ENCODE measurements around the gene CLIC4.

Gene CLIC4

GRCh38 chr1:24745711-24746413, 615 bp downstream of the CLIC4 start:
- peak overlapping the region; percentile 89 for H3K4me3 ChIP-seq (ENCODE audit: low read depth, low read length)
- TF ChIP-seq, protein P1, sequence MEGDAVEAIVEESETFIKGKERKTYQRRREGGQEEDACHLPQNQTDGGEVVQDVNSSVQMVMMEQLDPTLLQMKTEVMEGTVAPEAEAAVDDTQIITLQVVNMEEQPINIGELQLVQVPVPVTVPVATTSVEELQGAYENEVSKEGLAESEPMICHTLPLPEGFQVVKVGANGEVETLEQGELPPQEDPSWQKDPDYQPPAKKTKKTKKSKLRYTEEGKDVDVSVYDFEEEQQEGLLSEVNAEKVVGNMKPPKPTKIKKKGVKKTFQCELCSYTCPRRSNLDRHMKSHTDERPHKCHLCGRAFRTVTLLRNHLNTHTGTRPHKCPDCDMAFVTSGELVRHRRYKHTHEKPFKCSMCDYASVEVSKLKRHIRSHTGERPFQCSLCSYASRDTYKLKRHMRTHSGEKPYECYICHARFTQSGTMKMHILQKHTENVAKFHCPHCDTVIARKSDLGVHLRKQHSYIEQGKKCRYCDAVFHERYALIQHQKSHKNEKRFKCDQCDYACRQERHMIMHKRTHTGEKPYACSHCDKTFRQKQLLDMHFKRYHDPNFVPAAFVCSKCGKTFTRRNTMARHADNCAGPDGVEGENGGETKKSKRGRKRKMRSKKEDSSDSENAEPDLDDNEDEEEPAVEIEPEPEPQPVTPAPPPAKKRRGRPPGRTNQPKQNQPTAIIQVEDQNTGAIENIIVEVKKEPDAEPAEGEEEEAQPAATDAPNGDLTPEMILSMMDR (IDR thresholded peaks at IDR 0.05; ENCODE audit: borderline replicate concordance, insufficient read depth, low read depth, low read length): no peak

DNA sequence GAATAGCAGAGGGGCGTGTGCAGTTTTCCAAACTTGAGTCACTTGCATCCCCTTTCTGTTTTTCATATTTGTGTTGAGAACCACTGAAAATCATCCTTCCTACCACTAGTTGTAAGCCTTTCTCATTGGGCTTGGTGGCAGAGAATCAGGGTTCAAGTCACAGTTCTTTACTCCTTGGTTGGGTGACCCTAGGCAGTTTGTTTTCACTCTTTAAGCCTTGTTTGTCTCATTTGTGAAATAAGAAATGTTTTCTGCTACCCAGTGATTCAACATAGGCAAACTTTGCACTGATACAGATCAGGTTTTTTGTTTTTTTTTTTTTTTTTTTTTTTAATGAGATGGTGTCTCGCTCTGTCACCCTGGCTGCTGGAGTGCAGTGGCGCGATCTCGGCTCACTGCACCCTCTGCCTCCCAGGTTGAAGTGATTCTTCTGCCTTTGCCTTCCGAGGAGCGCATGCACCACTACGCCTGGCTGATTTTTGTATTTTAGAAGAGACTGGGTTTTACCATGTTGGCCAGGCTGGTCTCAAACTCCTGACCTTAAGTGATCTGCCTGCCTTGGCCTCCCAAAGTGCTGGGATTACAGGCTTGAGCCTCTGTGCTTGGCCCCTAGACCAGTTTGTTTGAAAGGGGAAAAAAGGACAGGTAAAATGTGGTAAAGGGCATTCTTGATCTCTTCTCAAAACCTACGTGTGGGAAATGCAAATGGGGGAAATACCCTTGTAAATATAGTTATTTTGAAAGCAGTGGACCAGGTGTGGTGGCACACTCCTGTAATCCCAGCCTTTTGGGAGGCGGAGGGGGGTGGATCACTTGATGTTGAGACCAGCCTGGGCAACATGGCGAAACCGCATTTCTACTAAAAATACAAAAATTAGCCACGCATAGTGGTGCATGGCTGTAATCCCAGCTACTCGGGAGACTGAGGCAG, 3.2 kb downstream of the CLIC4 start:
- TF ChIP-seq, protein P1 (IDR thresholded peaks at IDR 0.05; ENCODE audit: borderline replicate concordance, insufficient read depth, low read depth, low read length): no peak
- H3K4me3 ChIP-seq (ENCODE audit: low read depth, low read length): no peak overlapping the region

DNA sequence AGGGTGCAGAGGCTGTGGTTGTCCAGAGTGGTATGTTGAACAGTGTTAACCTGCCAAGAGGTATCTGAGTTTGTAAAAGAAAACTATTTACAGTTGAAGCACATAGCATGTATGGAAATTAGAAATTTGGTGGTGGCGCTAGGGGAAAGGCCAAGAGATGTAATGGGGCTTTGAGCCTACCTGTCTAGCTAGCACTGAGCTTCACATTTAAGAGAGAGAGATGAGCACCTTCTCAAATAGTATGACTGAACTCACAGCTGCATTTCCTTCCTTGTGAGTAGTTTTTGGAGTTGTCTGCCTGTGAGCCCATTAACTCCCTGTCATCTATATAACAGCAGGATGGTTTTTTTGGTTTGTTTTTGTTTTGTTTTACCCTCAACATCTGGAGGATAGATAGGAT, 4.0 kb downstream of the CLIC4 start:
- H3K4me3 ChIP-seq (ENCODE audit: low read depth, low read length): no peak overlapping the region
- TF ChIP-seq, protein P1 (IDR thresholded peaks at IDR 0.05; ENCODE audit: borderline replicate concordance, insufficient read depth, low read depth, low read length): no peak

DNA sequence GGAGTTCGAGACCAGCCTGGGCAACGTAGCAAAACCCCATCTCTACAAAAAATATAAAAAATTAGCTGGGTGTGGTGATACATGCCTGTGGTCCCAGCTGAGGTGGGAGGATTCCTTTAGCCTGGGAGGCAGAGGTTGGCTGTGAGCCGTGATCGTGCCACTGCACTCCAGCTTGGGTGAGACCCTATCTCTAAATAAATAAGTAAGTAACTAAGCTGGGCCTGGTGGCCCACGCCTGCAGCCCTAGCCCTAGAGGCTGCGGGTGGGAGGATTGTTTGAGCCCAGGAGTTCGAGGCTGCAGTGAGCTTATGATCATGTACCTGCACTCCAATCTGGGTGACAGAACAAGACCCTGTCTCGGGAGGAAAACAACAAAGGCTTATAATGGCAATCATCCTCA, 4.6 kb downstream of the CLIC4 start:
- TF ChIP-seq, protein P1 (IDR thresholded peaks at IDR 0.05; ENCODE audit: borderline replicate concordance, insufficient read depth, low read depth, low read length): no peak
- H3K4me3 ChIP-seq (ENCODE audit: low read depth, low read length): no peak overlapping the region

DNA sequence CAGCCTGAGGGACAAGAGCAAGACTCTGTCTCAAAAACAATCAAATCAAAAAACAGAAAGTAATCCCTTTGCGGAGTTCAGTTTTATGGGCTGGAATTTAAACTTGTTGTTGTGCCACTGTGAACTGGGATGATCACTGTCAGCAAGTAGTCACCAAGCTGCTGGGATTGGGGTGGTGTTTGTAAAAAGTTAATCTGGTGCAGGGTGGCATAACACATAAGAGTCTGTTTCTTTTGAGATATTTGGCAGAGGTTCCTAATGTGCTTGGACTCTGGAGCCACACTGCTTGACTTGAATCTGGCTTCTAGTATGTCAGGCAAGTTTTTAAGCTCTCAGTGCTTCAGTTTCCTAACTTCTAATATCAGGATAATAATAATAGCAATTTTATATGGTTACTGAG, 6.6 kb downstream of the CLIC4 start:
- TF ChIP-seq, protein P1 (IDR thresholded peaks at IDR 0.05; ENCODE audit: borderline replicate concordance, insufficient read depth, low read depth, low read length): no peak
- H3K4me3 ChIP-seq (ENCODE audit: low read depth, low read length): no peak overlapping the region

DNA sequence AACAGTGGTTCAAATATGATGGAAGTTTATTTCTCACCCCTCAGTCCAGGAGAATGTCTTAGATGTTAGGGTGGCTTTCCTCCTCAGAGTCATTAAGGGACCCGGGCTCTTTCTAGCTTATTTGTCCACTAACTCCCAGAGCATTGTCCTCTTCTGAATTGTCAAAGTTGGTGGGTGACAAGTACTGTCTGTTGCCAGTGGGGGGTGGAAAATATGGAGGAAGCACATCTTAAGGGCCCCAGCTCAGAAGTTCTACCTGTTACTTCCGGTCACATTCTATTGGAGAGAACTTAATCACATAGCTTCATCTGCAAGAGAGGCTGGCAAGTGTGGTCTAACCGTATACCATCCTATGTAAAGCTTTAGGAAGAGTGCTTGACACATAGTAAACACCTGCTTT, 7.1 kb downstream of the CLIC4 start:
- no peak overlapping the region for H3K4me3 ChIP-seq (ENCODE audit: low read depth, low read length)
- TF ChIP-seq, protein P1 (IDR thresholded peaks at IDR 0.05; ENCODE audit: borderline replicate concordance, insufficient read depth, low read depth, low read length): no peak

All from GM12875 (cell line).